ENCODE results near the gene PPP4R4.

DNA sequence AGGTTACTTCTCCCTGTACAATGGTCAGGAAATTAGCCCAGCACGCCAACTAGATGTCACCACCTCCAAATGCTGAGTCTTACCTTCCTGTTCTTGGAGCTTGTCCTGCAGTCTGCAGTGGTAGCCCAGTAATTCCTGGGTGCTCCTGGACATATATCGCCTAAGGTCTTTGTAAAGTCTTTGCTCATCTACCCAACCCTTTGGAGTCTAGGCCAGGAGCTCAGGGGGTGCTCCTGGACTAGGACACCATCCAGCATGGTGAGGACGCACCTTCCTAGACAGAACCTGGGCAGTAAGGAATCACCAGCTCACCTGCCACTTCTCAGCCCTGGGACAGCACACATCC is 118.4 kb downstream of the PPP4R4 start:
- TF ChIP-seq, protein P1, sequence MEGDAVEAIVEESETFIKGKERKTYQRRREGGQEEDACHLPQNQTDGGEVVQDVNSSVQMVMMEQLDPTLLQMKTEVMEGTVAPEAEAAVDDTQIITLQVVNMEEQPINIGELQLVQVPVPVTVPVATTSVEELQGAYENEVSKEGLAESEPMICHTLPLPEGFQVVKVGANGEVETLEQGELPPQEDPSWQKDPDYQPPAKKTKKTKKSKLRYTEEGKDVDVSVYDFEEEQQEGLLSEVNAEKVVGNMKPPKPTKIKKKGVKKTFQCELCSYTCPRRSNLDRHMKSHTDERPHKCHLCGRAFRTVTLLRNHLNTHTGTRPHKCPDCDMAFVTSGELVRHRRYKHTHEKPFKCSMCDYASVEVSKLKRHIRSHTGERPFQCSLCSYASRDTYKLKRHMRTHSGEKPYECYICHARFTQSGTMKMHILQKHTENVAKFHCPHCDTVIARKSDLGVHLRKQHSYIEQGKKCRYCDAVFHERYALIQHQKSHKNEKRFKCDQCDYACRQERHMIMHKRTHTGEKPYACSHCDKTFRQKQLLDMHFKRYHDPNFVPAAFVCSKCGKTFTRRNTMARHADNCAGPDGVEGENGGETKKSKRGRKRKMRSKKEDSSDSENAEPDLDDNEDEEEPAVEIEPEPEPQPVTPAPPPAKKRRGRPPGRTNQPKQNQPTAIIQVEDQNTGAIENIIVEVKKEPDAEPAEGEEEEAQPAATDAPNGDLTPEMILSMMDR (IDR thresholded peaks at IDR 0.05; ENCODE audit: low read depth, low read length) = no peak
- TF ChIP-seq EZH2phosphoT487 (IDR thresholded peaks at IDR 0.05; ENCODE audit: low read depth) = no peak

All from OCI-LY3 (cell line).